Panc1 (cell line): ENCODE results near the gene CAMP. TPM values are rescaled to one million over a fixed set of nuclear protein-coding genes. Genes with fewer than 3 reads are reported as not detected.

ENCODE experiments used
- ATAC-seq: fragments of 200-7000 bp; cut with Tn5 transposase; 2 replicates; pipeline ENCODE4 v1.9.1; 2020; ENCODE audit warnings: mild to moderate bottlenecking, moderate library complexity
- BruUV-seq: library from RNA; stranded (reverse); fragments of 400-500 nt; replicated peaks from 2 replicates; lab custom pipeline; 2021; lab: Mats Ljungman, UMichigan
- CTCF ChIA-PET: fragments of 300-600 bp; sonication (Branson Sonifier 250); formaldehyde crosslinking; loops from one replicate; lab custom pipeline; 2022; ENCODE audit warnings: antibody characterized with exemption; lab: Charles Lee
- POLR2A ChIA-PET: fragments of 300-600 bp; sonication (Branson Sonifier 250); formaldehyde crosslinking; loops from one replicate; lab custom pipeline; 2022; ENCODE audit warnings: antibody characterized with exemption; lab: Charles Lee
- DNase-seq: peaks from one replicate; pipeline ENCODE4 v3.0.0-alpha.2; 2010; ENCODE audit warnings: low read depth, low spot score
- H3K27ac ChIP-seq: 2 replicates; pipeline ENCODE4 v1.5.1; 2011; ENCODE audit warnings: mild to moderate bottlenecking, low read length, inconsistent platforms
- H3K27me3 ChIP-seq: fragments of 200-500 bp; sonication (Bioruptor generic); 2 replicates; pipeline ENCODE4 v1.6.0; 2014; ENCODE audit warnings: low read length, inconsistent platforms; ENCODE audit not compliant: control insufficient read depth, insufficient read depth
- H3K36me3 ChIP-seq: fragments of 200-500 bp; sonication (Bioruptor generic); 2 replicates; pipeline ENCODE4 v1.5.1; 2014; ENCODE audit warnings: inconsistent platforms, mild to moderate bottlenecking, low read length, moderate library complexity; ENCODE audit not compliant: control insufficient read depth, insufficient read depth
- H3K4me1 ChIP-seq: 2 replicates; pipeline ENCODE4 v1.5.1; 2011; ENCODE audit warnings: inconsistent platforms, mild to moderate bottlenecking, low read length, moderate library complexity; ENCODE audit not compliant: control insufficient read depth, insufficient read depth
- H3K4me3 ChIP-seq, 2 experiments: 2 replicates each; pipeline ENCODE4 v1.5.1; 2011 to 2012; ENCODE audit warnings: low read depth in 2 of 2, low read length in 2 of 2, mild to moderate bottlenecking in 2 of 2, inconsistent platforms in 1 of 2, moderate library complexity in 1 of 2
- H3K9me3 ChIP-seq: fragments of 200-500 bp; sonication (Bioruptor generic); 2 replicates; pipeline ENCODE4 v1.5.1; 2014; ENCODE audit warnings: low read depth, mild to moderate bottlenecking, inconsistent platforms, low read length, moderate library complexity; ENCODE audit not compliant: control insufficient read depth, insufficient read depth
- CTCF ChIP-seq: fragments of 450-650 bp; IDR thresholded peaks from 2 replicates; pipeline ENCODE4 v1.5.1; 2017; ENCODE audit warnings: mild to moderate bottlenecking
- POLR2AphosphoS5 ChIP-seq: IDR thresholded peaks from 2 replicates; pipeline ENCODE4 v1.6.1; 2012; ENCODE audit warnings: mild to moderate bottlenecking, low read depth, low read length, moderate library complexity
- REST ChIP-seq, 2 experiments: IDR thresholded peaks; 2 replicates each; pipeline ENCODE4 v1.6.1; 2011 to 2012; ENCODE audit warnings: low read depth in 2 of 2, control low read depth in 1 of 2, low read length in 1 of 2, mild to moderate bottlenecking in 1 of 2, moderate library complexity in 1 of 2; ENCODE audit not compliant: insufficient read depth in 1 of 2
- SIN3A ChIP-seq: IDR thresholded peaks from 2 replicates; pipeline ENCODE4 v1.6.1; 2012; ENCODE audit warnings: low read depth, mild to moderate bottlenecking, low read length, moderate library complexity, borderline replicate concordance; ENCODE audit not compliant: insufficient read depth
- TCF7L2 ChIP-seq: IDR thresholded peaks from 2 replicates; pipeline ENCODE4 v1.6.1; 2011; ENCODE audit warnings: mild to moderate bottlenecking, low read depth, low read length, inconsistent platforms
- in situ Hi-C: cut with HindIII; loops from 2 replicates; pipeline ENCODE4 v1.10.0; 2016; ENCODE audit warnings: low sequenced_read_pairs, low pct_unique_long_range_greater_than_20kb
- intact Hi-C: fragments of 100-400 bp; cut with micrococcal nuclease; formaldehyde crosslinking; loops from one replicate; pipeline ENCODE4 v1.10.0; 2022; ENCODE audit not compliant: unreplicated experiment
- total RNA-seq: library from RNA; stranded (reverse); gene quantifications from one replicate; pipeline ENCODE4 v1.2.1, GENCODE V29; 2021; ENCODE audit not compliant: unreplicated experiment

CAMP gene
- total RNA-seq, 1 experiment from 2014 or later = not detected

- ATAC-seq = no peak
- Histone ChIP-seq H3K9me3 (no peaks in the 10 kb centered on the region), H3K4me1 (no peaks in the 10 kb centered on the region; the same call in 1 of the 2 replicates), H3K27ac (no peak overlapping the region), H3K36me3 (no peaks in the 10 kb centered on the region), H3K4me3 (no peak overlapping the region), H3K27me3 (no peaks in the 10 kb centered on the region)
- POLR2A ChIA-PET = no interaction called here
- CTCF ChIA-PET = no interaction called here
- in situ Hi-C loops = no loop called here
- intact Hi-C loops = no loop called here
- BruUV-seq = no TSS peak
- DNase-seq = no peak
- TF ChIP-seq REST (IDR thresholded peaks at IDR 0.05; ENCODE audit: insufficient read depth in 1 of 2, low read depth in 2 of 2, low read length in 1 of 2) = no peak
- no peak for TF ChIP-seq SIN3A
- TF ChIP-seq POLR2AphosphoS5 = no peak
- TF ChIP-seq CTCF = no peak
- no peak for TF ChIP-seq TCF7L2
Observed at GRCh38 chr3:48218537-48218936, 4.8 kb upstream of the CAMP start.

- ChIA-PET CTCF (no interaction called here), POLR2A (no interaction called here)
- Histone ChIP-seq H3K4me1 (no peaks in the 10 kb centered on the region; the same call in 1 of the 2 replicates), H3K4me3 (no peak overlapping the region), H3K27ac (no peak overlapping the region), H3K9me3 (no peaks in the 10 kb centered on the region), H3K27me3 (no peaks in the 10 kb centered on the region), H3K36me3 (no peaks in the 10 kb centered on the region)
- BruUV-seq = no TSS peak
- DNase-seq (no peak), ATAC-seq (no peak)
- intact Hi-C loops (no loop called here), in situ Hi-C loops (no loop called here)
- TF ChIP-seq SIN3A (no peak), TCF7L2 (no peak), POLR2AphosphoS5 (no peak), REST (IDR thresholded peaks at IDR 0.05; ENCODE audit: insufficient read depth in 1 of 2, low read depth in 2 of 2, low read length in 1 of 2) (no peak), CTCF (no peak)
Observed at GRCh38 chr3:48219543-48219942, 3.8 kb upstream of the CAMP start.
